ENCODE data around the gene MRPS23.

Gene MRPS23

DNA sequence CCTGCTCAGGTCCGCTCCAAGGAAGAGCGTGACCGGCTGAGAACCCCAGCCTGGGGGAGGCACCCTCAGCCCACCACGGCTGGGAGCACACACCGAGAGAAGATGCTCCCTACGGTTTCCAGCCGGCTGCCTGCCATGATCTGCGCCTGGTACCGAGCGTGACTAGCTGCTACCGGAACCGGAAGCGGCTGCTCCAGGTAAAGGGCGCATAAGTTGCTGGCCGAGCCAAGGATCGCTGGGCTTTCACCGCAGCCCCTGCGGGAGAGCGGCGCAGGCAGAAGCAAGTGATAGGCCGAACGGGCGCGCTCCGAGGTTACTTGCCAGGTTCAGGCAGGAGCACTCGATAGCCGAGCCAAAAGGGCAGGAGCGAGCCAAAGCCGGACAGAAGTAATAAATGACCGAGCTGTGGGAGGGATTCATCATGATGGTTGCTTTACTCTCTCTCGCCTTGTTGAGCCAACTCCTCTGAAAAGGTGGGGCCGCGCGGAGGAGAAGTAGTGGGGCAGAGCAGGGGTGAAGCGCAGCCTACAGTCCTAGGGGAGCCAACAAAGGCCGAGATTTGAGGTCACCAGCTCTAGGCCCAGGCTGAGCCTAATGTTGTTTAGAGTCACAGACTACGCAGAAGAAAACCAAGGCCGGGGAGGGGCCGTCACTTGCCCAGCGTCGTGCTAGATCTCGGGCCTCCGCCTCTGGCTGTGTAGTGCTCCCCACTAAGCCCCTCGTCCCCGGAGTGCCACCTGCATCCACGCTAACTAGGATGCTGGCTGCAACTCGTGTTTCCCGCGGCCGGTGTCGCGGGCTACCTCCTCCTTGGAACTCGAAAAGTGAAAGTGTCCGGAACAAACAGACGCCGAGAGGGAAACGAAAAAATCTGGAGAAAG lies at the start of gene MRPS23:
MRPS23 (minus strand) TSS at position 171 of the 881 bp plus-strand sequence; CDS start at position 137, 34 bp downstream.
- DNase-seq = peak; percentile 98

DNA sequence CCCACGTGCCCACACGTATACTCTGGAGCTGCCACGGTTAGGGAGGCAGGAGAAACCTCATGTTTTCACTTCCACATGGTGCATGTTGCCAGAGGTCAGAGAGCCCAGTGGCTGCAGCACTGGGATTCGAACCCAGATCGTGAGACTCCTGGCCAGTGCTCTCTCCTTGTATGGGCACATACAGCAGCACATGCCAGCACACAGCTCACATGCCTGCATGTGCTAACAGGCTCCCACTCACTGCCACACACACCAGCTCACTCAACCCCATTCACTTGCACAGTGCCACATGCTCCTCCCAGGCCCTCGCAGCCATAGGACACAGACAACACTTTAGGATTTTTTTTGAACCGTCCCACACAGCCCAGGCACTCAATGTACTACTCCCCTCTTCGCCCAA lies 49.5 kb upstream of the MRPS23 start:
- no peak for DNase-seq

DNA sequence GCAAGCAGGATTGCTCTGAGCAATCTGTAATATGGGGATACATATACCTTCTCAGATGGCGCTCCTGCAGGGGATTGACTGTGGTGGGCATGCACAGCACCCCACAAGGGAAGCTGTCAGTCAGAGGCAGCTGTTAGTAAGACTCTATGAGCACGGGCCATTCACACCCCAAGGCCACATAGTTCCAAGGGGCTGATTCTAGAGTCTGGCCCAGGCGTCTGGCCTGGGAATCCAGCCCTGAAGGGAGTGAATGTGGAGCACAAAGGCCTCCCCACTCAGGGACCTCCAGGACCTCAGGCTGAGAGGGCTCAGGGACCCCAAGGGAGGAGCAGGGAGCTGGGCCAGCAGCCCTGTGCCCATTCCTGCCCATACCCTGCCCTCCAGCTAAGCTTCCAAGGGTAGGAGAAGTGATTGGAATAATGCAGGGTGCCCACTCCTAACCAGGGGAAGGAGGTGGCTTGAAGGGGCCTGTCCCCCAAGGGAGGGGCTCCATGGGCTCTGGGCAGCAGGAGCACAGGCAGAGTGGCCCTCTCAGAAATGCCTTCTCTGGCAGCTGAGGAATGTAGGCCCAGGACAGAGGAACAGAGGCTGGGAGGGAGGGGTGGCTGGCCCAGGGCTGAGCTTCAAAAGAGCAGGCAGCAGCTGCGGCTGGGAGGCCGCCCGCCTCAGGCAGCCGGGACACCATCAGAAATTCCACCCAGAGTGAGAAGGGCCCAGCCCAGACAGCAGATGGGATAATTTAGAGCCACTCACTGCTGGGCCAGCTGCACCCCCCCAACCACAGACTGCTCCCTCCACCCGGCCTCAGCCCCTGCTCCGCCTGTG lies 48.9 kb upstream of the MRPS23 start:
- no peak for DNase-seq

DNA sequence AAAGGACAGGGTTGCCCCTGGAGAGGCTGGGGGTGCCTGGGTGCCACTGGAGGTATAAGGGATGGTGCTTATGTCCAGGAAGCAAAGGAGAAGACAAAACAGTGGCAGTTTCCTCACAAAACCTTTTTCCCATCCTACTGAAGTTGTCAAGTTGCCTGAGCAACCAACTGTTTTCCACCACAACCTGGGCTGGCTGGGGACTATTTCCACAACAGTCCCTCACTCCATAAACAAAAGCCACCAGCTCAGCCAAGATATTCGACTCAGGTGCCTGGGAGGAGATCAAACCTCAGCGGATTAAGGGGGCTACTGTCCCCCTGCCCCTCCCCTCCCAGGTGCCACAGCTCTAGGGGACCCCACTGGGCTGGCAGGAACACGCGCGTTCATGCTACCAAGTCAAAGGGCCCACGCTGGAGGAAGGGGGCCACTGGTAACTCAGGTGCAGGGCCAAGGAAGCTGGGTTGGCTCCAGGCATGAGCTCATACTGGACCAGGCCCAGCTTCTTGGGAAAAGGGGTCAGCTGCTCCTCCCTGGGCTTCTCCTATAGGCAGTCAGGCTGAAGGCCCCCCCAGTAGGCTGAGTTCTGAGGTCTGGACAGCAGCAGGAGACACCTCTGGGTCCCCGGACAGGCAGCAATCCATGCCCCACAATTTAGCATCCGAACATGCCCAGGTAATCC lies 45.7 kb upstream of the MRPS23 start:
- no peak for DNase-seq

DNA sequence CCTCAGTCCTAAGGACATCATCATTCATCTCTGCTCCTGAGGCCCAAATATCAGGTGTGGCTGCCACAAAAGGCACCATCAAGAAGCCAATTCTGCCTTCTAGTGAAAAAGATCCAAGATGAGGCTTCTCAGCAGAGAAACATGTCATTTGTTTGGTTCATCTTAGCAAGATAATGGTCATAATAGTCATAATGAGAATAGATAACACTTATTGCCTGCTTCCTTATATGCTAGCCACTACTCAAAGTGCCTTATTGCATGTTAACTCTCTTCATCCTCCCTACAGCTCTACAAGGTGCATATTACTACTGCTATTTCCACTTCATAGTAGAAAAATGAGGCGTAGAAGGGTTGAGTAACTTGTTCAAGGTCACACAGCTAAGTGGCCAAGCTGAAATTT lies 45.0 kb upstream of the MRPS23 start:
- DNase-seq = no peak

DNA sequence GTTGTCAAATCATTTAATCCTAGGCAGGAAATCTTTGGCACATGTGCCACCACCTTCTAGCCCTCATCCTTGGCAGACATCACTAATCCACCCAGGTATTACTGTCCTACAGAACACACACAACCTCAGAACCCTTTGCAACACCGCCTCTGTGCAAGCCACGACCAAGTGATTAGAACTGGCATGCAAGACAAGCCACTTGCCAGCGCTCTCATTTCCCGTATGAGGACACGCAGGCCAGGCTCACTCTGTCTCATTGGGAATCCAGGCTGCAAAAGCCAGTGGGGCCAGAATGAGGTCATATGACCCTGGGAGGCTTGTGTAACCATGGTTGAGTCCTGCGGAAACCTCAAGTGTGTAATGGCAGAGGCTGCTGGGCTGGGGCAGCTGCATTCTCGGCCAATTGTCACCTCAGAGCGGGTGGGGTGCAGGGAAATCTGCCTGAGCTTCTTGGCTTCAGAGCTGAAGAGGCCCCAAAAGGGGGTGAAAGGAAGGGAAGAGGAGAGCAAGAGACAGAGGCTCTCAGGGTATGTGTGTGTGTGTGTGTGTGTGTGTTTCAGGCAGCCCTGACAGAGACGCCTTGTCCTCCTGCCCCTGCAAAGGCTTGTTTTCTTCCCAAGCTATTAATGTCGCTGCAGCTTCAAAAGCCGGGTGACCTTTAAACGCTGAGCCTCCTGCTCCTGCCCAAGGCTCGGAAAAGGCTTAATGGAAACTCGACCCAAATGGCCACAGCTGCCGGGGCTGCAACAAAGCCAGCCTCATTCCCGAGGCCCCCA lies 43.2 kb upstream of the MRPS23 start:
- DNase-seq = no peak

DNA sequence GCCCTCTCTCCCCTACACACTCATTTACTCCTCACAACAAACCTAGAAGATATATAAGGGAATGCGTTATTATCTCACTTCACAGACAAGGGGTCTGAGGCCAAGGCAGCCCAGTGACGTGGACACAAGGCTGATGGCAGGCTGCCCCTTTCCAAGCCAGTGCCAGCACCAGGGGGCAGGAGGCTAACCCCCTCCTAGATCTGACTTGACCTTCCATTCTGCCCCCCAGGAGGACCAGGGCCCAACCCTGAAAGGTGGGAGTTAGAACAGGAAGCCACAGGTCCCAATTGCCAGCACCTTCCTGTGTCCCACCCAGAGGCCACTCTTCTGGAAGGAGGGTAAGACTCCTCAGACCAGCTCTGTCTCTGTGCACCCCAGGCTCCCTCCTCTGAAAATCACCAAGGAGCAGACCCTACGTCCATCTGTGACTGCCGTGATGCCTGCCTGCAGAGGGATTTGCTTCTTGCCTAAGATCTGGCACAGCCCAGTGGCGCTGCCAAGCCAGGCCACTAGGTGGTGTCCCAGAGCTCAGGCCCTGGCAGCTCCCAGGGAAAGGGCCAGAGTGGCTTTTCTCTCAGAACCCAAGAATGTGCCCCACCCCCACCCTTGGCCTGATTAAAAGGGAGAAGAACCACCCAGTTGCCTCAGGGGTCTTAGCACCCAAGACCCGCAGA lies 42.4 kb upstream of the MRPS23 start:
- peak; percentile 83 for DNase-seq

DNA sequence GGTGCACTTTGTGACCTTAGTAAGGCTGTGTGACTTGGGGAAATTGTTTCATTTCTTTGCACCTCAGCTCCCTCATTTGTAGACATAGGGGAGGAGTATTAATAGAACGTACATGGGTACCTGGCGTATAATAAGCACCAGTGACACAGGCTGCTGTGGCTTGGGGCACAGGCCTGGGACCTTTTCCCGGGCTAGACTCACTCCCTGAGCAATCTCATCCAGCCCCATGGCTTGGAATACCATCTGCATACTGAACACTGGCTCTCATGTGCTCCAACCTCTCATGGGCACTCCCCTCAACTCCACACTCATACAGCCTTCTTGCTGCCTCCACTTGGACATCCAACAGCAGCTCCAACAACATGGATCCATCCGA lies 41.0 kb upstream of the MRPS23 start:
- no peak for DNase-seq

DNA sequence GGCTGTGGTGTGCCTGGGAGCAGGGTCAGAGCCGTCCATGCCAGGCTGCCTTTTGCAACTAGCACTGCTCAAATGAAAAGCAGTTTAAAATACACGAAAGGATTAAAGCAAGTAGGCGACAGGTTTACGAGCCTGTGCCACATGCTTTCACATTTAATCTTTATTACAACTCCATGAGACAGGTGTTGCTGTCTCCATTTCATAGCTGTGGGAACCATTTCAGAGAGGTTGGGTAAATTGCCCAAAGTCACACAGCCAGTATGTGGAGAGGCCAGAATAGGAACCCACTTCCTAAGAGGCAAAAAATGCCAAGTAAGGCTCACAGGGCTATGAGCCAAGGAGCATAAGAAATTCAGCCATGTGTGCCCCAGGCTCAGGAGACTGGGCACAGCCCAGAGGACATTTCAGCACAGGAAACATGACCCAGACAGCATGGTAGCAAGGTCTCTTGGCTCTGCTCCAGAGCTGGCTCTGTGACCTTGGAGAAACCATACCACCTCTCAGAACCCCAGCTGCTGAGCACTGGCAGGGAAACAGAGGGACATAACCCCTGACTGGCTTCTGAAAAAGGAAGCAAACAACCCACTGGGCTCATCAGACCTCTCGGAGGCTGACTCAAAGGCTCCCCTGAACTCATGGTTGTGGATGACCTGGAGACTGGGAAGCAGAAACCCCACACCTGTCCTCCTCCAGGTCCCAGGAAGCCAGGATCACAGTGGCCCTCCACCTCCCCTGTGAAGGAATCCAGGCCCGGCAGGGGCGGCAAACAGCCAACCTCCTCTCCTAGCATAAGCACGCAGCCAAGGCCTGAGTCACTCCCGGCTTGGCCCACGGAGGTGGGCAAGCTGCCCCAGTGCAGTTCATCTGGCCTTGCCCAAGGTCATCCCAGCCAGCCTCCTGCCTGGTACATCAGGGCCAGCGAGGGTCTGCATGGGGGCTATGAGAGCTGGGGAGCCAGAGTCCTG lies 40.3 kb upstream of the MRPS23 start:
- no peak for DNase-seq

DNA sequence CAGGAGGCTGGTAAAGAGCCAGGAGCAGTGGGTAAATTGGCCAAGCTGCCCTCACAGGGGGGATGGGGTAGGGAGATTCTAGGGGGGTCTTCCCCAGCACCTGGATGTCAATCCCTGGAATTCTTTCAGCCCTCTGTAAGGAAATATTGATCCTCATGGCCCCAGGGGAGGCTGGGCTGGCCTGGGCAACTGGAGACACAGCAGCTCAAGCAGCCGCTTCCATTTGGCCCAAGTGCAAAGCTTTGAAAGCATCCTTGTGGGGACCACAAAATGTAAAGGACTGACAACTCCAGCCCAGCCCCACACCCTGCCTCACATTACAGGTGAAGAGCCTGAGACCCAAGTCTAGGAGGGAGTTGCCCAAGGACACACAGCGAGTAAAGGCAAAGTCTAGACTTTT lies 39.4 kb upstream of the MRPS23 start:
- no peak for DNase-seq

DNA sequence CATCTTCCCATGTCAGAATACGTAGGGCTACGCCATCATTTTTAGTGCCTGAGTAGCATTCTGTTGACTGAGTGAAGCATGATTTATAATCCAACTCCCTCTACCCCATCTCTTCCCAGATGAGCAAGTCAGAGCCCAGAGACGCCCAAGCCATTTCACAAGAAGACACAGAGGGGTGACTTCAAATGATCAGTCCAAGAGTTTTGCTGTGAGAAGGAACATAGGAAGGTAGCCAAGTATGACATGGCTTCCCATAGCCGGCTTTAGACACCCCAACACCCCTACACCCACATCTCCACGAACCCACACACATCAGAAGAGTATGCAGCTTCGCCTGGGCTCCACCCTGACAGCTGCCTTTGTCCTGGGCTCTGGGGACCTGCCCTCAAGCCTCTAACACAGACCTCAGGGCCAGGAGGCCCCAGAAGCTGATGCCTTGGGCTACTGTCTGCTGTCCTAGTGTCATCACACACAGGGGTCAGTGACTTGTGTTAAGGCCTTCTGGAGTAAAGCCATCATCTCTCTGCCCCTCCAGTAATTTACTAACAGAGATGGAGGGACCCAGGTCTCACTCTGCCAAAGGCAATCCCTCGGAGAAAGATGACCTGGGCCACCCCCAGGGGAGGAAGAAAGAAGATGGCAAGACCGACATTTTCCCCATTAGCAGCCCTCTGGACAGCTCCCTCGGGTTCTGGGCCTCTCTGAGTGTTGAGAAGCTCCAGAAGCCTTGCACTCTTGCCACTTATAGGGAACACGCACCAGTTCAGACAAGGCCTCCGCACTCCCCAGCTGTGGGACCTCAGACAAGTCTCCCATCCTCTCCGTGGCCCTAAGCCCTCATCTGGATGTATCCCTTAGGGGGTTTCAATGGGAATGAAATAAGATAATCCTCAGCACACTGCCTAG lies 38.7 kb upstream of the MRPS23 start:
- no peak for DNase-seq

DNA sequence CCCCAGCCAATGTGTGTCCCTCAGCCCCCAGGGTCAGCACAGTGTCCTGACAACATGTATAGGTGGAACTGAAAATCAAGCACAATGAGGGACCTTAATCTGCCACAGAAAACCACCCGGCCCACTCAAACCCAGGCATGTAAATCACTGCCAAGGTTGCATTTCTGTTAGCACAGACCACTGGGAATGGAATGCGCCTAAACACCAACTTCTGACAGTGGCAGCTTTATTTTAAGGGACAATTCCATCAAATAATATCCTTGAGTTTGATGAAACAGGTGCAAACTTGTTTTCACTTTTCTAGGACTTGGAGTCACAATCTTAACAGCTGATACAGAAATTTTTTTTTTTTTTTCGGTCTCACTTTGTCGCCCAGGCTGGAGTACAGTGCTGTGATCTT lies 37.3 kb upstream of the MRPS23 start:
- no peak for DNase-seq

DNA sequence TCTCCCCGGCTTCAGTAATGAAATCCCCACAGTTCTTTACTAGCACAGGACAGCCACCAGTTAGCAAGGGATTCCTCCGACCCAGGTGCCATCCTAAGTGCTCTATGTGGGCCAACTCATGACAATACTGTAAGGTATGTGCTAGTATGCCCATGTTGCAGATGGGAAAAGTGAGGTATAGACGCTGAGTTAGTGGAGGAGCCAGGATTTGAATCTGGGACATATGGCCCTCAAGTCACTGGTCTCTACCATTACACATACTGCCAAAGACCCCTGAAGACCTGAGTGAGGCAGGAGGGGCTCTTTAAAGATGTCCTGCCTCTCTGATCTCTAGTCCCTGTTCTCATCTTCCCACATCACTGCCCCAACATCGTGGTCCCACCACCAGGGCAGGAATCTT lies 36.2 kb upstream of the MRPS23 start:
- DNase-seq = no peak

DNA sequence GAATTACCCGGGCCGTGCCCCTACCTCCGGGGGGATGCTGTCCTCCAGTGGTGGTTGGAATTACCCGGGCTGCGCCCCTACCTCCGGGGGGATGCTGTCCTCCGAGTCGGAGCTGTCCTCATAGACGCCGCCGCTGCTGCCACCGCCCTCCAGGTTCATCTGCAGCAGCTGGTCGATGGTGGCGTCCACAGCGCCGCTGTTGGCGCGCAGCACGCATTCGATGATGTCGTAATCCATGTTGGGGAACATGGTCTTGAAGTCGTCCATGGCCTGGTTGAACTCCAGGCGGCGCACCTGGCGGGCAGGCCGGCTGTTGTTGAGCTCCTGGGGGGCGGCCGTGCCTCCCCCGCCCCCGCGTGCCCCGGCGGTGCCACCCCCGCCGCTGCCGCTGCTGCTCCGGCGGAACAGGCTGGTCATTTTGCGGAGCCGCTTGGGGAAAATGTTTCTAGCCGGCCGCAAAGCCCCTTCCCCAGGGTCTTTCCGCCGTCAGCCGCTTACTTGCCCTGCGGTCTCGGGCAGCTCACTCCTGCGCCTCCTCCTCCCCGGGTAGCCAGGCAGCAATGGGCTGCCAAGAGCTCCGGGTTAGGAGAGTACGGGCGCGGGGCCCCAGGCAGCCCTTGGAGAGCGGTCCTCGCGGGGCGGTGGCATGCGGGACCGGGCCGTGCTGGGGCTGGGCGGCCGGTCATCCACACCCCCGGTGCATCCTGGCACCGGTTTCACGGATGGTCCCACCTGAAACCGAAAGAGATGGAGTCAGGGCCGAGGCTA lies 35.5 kb upstream of the MRPS23 start:
- DNase-seq = no peak

DNA sequence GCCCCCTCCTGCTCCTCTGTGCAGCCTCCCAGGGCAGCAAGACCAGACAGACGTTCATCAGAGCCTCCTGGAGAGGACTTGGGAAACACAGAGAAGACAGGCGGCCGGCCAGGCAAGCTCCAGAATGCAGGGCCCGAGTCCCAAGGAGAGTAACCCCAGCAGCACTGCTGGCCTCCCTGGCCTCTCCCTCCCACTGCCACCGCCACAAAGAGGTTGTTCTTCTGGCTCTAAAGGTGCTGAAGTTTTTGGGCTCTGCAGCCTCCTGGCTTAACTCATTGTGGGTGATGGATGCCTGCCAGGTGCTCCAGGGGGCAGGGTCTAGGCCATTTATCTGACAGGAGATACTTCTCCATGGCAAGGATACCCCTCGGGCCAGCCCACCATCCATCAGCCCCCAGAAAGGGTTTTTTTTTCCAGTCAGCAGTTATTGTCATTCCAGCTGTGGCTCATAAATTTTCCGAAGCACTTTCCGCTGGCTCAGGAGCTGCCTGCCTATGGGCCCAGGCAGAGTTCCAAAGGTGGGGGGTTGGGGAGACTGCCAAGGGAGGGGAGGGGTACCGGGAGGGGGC lies 32.0 kb upstream of the MRPS23 start:
- no peak for DNase-seq

DNA sequence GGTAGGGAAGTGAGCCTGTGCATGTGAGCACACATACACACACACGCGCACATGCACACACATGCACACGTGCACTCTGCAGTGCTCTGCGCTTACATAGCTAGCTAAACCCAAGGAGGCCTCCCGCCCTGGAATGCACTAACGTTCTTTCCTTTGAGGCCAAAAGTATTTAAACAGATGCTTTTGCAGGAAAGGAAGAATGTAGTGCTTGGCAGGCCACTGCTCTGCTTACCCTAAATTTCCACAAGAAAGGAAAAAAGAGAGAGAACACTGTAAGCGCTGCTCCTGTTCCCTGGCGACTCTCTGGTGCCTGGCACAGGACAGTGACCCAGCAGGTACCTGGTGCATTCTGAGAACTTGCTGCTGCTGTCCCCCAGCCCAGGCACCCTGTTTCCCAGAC lies 31.3 kb upstream of the MRPS23 start:
- no peak for DNase-seq

DNA sequence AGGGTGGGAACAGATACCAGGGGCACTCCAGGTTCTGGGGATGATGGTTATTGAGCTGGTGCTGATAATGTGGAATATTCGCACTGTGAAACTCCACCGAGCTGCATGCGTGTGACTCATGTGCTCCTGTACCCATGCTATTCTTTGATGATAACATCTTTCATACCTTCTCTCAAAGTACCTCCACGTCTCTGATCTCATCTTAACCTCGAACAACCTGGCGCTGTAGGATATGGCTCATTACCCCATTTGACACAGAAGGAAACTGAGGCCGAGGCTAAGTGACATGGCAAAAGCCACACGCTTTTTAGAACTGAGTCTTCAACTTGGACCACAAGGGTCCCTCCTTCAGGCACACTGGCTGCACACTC lies 30.2 kb upstream of the MRPS23 start:
- DNase-seq = peak; percentile 41

DNA sequence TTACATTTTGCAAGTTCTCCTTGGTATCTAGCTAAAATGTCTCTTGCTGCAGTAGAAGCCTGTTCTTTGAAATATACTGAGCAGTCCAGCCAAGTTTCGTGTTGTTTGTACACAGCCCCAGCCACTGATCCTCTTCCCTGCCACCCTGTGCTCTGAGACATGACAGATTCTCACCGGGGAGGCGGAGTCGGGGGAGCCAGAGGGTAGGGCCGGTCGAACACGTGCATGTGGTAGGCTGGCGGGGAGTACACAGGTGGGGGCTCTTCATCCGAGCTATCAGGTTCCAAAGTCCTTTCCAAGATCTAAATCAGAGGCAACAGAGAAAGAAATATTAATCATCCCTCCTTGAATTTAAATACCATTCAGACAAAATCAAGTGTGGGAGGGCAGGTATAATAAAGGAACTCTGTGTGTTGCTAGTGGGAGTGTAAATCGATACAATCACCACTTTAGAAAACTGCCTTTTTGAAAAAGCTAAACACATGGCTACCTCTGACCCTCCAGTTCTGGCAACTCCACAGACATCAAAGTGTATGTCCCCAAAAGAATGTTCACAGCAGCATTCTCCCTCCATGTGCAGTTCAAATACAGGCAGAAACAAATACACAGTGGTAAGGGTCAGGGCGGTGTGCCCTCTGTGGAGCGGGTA lies 29.7 kb upstream of the MRPS23 start:
- DNase-seq = no peak
